HCT116 (cell line): Measurements from ENCODE around the gene KRT1. TPM values are rescaled to one million over a fixed set of nuclear protein-coding genes. Genes with fewer than 3 reads are reported as not detected.

ENCODE experiments used
- ATAC-seq: fragments of 200-7000 bp; cut with Tn5 transposase; 2 replicates; pipeline ENCODE4 v1.9.1; 2020; ENCODE audit warnings: mild to moderate bottlenecking, moderate library complexity
- BruUV-seq: library from RNA; stranded (reverse); fragments of 400-500 nt; replicated peaks from 2 replicates; lab custom pipeline; 2021; lab: Mats Ljungman, UMichigan
- CTCF ChIA-PET: fragments of 300-600 bp; sonication (Branson Sonifier 250); formaldehyde crosslinking; loops from one replicate; lab custom pipeline; 2021; ENCODE audit warnings: antibody characterized with exemption; lab: Charles Lee
- POLR2A ChIA-PET: fragments of 300-600, 350-600 bp; sonication (Branson Sonifier 250); formaldehyde crosslinking; loops from one replicate; lab custom pipeline; 2021; ENCODE audit warnings: antibody characterized with exemption; lab: Charles Lee
- RAD21 ChIA-PET, 2 experiments: fragments of 300-600 bp; sonication (Branson Sonifier 250); formaldehyde crosslinking; loops; one replicate each; lab custom pipeline; 2023; ENCODE audit warnings: low total read pairs in 2 of 2; ENCODE audit not compliant: uncharacterized antibody in 2 of 2, unreplicated experiment in 2 of 2, low non-redundant PET in 1 of 2; lab: Charles Lee
- DNase-seq: peaks from one replicate; pipeline ENCODE4 v3.0.0-alpha.2; 2010; ENCODE audit warnings: low read depth, low spot score
- H2AFZ ChIP-seq: fragments of 200-600 bp; shearing (Covaris generic), sonication (generic); 2 replicates; pipeline ENCODE4 v1.6.1; 2017; ENCODE audit warnings: low read depth, mixed run types, mixed read lengths, antibody characterized with exemption, low read length; ENCODE audit not compliant: poor library complexity, severe bottlenecking
- H3K27ac ChIP-seq: 2 replicates; pipeline ENCODE4 v1.5.1; 2012; ENCODE audit warnings: low read depth, low read length
- H3K27me3 ChIP-seq: fragments of 200-600 bp; sonication (generic); 2 replicates; pipeline ENCODE4 v1.6.1; 2016; ENCODE audit warnings: mixed run types, low read length, mixed read lengths; ENCODE audit not compliant: insufficient read depth
- H3K36me3 ChIP-seq, 2 experiments: fragments of 200-500 bp in 1 of 2; fragments of 200-600 bp in 1 of 2; sonication (Bioruptor generic) in 1 of 2; sonication (generic) in 1 of 2; 2 replicates each; pipeline versions ENCODE4 v1.5.1 to v1.6.1; 2014 to 2016; ENCODE audit warnings: low read length in 2 of 2, inconsistent platforms in 1 of 2, mixed read lengths in 1 of 2, mixed run types in 1 of 2; ENCODE audit not compliant: insufficient read depth in 2 of 2, control insufficient read depth in 1 of 2
- H3K4me1 ChIP-seq, 2 experiments: fragments of 200-600 bp in 1 of 2; sonication (generic) in 1 of 2; 2 replicates each; pipeline versions ENCODE4 v1.5.1 to v1.6.1; 2012 to 2017; ENCODE audit warnings: low read length in 2 of 2, inconsistent platforms in 1 of 2, mild to moderate bottlenecking in 1 of 2, mixed read lengths in 1 of 2, mixed run types in 1 of 2, moderate library complexity in 1 of 2; ENCODE audit not compliant: insufficient read depth in 2 of 2, control insufficient read depth in 1 of 2
- H3K4me2 ChIP-seq: fragments of 200-600 bp; sonication (generic); 2 replicates; pipeline ENCODE4 v1.6.1; 2017; ENCODE audit warnings: mixed run types, low read length, mixed read lengths
- H3K4me3 ChIP-seq, 2 experiments: fragments of 200-600 bp in 1 of 2; sonication (generic) in 1 of 2; replicated peaks in 1 of 2; 2 replicates each; pipeline ENCODE4 v1.5.1; 2011 to 2016; ENCODE audit warnings: low read length in 2 of 2, control low read depth in 1 of 2, low read depth in 1 of 2, mild to moderate bottlenecking in 1 of 2, mixed read lengths in 1 of 2, mixed run types in 1 of 2
- H3K79me2 ChIP-seq: fragments of 200-600 bp; sonication (generic); 2 replicates; pipeline ENCODE4 v1.6.1; 2017; ENCODE audit warnings: mild to moderate bottlenecking, mixed run types, low read length, moderate library complexity, mixed read lengths; ENCODE audit not compliant: insufficient read depth
- H3K9ac ChIP-seq: fragments of 200-600 bp; sonication (generic); 2 replicates; pipeline ENCODE4 v1.6.1; 2016; ENCODE audit warnings: low read length, mixed read lengths
- H3K9me2 ChIP-seq: fragments of 200-600 bp; sonication (generic), shearing (Covaris generic); 2 replicates; pipeline ENCODE4 v1.6.1; 2017; ENCODE audit warnings: mixed run types, mild to moderate bottlenecking, moderate library complexity; ENCODE audit not compliant: insufficient read depth
- H3K9me3 ChIP-seq, 2 experiments: fragments of 200-500 bp in 1 of 2; fragments of 200-600 bp in 1 of 2; sonication (Bioruptor generic) in 1 of 2; sonication (generic) in 1 of 2; 2 replicates each; pipeline ENCODE4 v1.6.1; 2014 to 2017; ENCODE audit warnings: low read length in 2 of 2, mixed read lengths in 2 of 2, inconsistent platforms in 1 of 2, low read depth in 1 of 2, mild to moderate bottlenecking in 1 of 2, mixed run types in 1 of 2, moderate library complexity in 1 of 2; ENCODE audit not compliant: control insufficient read depth in 1 of 2, insufficient read depth in 1 of 2
- H4K20me1 ChIP-seq: fragments of 200-600 bp; sonication (generic), shearing (Covaris generic); 2 replicates; pipeline ENCODE4 v1.6.1; 2017; ENCODE audit warnings: mixed run types, mild to moderate bottlenecking, moderate library complexity; ENCODE audit not compliant: insufficient read depth
- EZH2 ChIP-seq: fragments of 200-600 bp; sonication (generic); IDR thresholded peaks from 2 replicates; pipeline ENCODE4 v1.6.1; 2017; ENCODE audit warnings: antibody characterized with exemption, mixed run types
- REST ChIP-seq: IDR thresholded peaks from 2 replicates; pipeline ENCODE4 v1.6.1; 2012; ENCODE audit warnings: low read depth
- TCF7L2 ChIP-seq: IDR thresholded peaks from 2 replicates; pipeline ENCODE4 v1.7.0; 2011; ENCODE audit warnings: borderline replicate concordance, inconsistent platforms; ENCODE audit not compliant: insufficient read depth, insufficient read length; ENCODE audit errors: extremely low read depth
- intact Hi-C: fragments of 100-400 bp; cut with micrococcal nuclease; formaldehyde crosslinking; loops from 2 replicates; pipeline ENCODE4 v1.10.0; 2022
- total RNA-seq: library from RNA; stranded (reverse); gene quantifications from one replicate; pipeline ENCODE4 v1.2.1, GENCODE V29; 2021; ENCODE audit not compliant: unreplicated experiment
- TF ChIP-seq, protein P1 (sequence below): IDR thresholded peaks from 2 replicates; pipeline ENCODE4 v1.6.1; 2012

Gene KRT1
- total RNA-seq, 1 experiment from 2014 or later = 0.20 TPM

DNA sequence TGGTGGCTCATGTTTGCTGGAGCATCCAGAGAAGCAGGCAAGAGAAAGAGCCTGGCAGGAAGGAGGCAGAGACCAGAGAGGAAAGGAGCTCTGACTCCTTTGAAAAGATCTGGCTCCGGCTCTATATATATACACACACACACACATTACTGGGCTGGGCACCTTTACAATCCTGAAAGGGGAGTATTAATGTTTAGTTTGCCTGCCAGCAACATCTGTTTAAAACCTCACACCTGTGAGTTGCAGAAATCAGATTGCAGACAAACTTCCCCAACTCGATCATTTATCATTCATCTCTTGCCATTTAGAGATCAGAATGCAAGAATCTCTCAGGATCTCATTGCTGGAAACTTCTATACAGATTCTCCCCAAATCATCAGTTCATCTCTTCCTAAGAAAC, 23.2 kb upstream of the KRT1 start, which contains the start of gene KRT77:
TSS of gene KRT77 (minus strand) at position 101 of the 400 bp plus-strand sequence. CDS start at position 11, 90 bp downstream.
- no peak within 1 kb of the TSS for H3K27ac ChIP-seq

More for the DNA sequence above, 23.2 kb upstream of the KRT1 start, which contains the start of gene KRT77:
- TF ChIP-seq REST (no peak), TCF7L2 (no peak), EZH2 (no peak)
- TF ChIP-seq, protein P1, sequence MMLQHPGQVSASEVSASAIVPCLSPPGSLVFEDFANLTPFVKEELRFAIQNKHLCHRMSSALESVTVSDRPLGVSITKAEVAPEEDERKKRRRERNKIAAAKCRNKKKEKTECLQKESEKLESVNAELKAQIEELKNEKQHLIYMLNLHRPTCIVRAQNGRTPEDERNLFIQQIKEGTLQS = no peak
- H3K9ac ChIP-seq = no peak within 1 kb of the TSS
- H3K27me3 ChIP-seq = peaks cover 6% of the 10 kb centered on the region; the same call in 1 of the 2 replicates
- H3K4me2 ChIP-seq = no peak within 1 kb of the TSS
- ATAC-seq (no peak), DNase-seq (no peak)
- H3K79me2 ChIP-seq = no peaks in the 10 kb centered on the region
- H4K20me1 ChIP-seq = no peaks in the 10 kb centered on the region
- ChIA-PET RAD21 (no interaction called here), CTCF (no interaction called here), POLR2A (no interaction called here)
- intact Hi-C loops = no loop called here
- no peak within 1 kb of the TSS for H3K4me3 ChIP-seq
- no TSS peak for BruUV-seq
- H3K9me2 ChIP-seq = no peaks in the 10 kb centered on the region
- no peaks in the 10 kb centered on the region for H3K36me3 ChIP-seq
- H3K4me1 ChIP-seq = no peaks in the 10 kb centered on the region
- no peaks in the 10 kb centered on the region for H3K9me3 ChIP-seq
- H2AFZ ChIP-seq = no peak within 1 kb of the TSS
